Dermis blood vessel endothelial cell (primary cell): ENCODE measurements around the gene SRGN. TPM values are rescaled to one million over a fixed set of nuclear protein-coding genes. Genes with fewer than 3 reads are reported as not detected.
A peak's percentile ranks its signal among the peaks of the same experiment; 100 is the strongest.
"Not testable (repeated sequence)": the region's sequence is repeated elsewhere in the genome, so short reads cannot be mapped to it uniquely, and the experiment has no call there.

Source experiments
- DNase-seq: peaks from one replicate; pipeline ENCODE4 v3.0.0; 2010
- total RNA-seq: library from RNA; depleted of rRNA; stranded (reverse); fragments of >200 nt; gene quantifications from 2 replicates; pipeline ENCODE4 v1.2.3, GENCODE V29; 2014

SRGN gene
- total RNA-seq, 1 donor from 2014 or later = 495 TPM

DNA sequence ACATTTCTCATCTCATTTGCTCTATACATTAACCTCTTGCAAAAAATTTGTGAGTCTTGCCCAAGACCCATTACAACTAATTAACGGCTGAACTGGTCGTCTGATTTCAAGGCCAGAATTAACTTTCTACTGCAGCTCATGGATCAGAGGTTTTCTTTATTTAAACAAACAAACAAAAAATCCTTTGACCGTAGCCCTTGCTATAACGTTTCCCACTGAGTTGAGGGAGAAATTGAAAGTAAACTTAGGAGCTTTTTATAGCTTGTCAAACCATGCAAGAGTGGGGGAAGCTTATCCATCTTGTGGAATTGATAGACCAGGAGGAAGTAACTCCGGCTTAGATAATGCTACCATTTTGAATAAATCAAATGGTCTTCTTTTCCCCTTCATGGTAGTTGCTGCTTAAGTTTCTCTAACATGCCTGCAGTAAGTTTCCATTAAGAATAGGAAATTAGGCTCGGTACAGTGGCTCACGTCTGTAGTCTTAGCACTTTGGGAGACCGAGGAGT lies 3.3 kb downstream of the SRGN start:
- peak; percentile 20 for DNase-seq

GRCh38 chr10:69092959-69093850 lies 5.3 kb downstream of the SRGN start:
- peak; percentile 94 for DNase-seq

- peak; percentile 33 for DNase-seq
Observed at GRCh38 chr10:69093933-69094332, 6.0 kb downstream of the SRGN start.

DNA sequence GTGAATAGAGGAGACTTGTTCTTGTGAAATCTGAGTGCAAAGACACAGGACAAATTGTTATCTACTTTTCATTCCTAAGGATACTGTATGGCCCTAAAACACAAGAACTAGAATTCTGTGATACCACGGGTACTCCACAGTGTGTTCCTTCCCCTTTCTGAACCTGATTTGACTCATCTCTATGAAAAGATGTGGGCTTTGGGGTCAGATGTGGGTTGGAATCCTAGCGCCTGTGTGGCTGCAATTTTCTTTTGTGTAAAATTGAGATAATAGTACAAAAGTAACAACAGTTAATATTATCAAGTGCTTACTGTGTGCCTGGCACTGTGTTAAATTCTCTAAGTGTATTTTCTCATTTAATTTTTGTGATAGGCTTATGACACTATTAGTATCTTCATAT lies 8.1 kb downstream of the SRGN start:
- DNase-seq = no peak

- no peak for DNase-seq
Observed at GRCh38 chr10:69097729-69098128, 9.8 kb downstream of the SRGN start.

GRCh38 chr10:69100136-69100872 lies 12.4 kb downstream of the SRGN start:
- DNase-seq = no peak

DNA sequence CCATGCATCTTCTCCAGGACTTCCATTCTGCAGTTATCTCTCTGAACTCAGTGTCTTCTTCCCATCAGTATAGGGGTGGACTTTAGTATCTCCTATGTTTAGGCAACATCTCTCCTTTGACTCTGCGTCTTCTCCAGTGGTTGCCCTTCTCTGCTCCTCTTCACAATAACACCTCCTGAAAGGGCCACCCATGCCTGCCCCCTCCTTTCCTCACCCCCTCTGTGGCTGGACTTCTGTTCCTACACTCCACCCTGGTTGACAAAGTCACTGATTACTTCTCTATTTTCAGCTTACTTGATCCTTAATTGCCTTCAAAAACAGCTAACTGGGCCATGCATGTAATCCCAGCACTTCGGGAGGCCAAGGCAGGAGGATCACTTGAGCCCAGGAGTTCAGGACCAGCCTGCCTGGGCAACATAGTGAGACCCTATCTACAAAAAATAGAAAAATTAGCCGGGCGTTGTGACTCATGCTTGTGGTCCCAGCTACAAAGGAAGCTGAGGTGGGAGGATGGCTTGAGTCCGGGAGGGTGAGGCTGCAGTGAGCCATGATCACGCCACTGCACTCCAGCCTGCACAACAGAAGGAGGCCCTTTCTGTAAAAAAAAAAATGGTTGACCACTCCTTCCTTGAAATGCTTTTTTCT lies 13.7 kb downstream of the SRGN start:
- DNase-seq = peak; percentile 74

GRCh38 chr10:69102440-69102839 lies 14.5 kb downstream of the SRGN start:
- peak; percentile 50 for DNase-seq

- peak; percentile 45 for DNase-seq
Observed at GRCh38 chr10:69103784-69104183, 15.9 kb downstream of the SRGN start.

DNA sequence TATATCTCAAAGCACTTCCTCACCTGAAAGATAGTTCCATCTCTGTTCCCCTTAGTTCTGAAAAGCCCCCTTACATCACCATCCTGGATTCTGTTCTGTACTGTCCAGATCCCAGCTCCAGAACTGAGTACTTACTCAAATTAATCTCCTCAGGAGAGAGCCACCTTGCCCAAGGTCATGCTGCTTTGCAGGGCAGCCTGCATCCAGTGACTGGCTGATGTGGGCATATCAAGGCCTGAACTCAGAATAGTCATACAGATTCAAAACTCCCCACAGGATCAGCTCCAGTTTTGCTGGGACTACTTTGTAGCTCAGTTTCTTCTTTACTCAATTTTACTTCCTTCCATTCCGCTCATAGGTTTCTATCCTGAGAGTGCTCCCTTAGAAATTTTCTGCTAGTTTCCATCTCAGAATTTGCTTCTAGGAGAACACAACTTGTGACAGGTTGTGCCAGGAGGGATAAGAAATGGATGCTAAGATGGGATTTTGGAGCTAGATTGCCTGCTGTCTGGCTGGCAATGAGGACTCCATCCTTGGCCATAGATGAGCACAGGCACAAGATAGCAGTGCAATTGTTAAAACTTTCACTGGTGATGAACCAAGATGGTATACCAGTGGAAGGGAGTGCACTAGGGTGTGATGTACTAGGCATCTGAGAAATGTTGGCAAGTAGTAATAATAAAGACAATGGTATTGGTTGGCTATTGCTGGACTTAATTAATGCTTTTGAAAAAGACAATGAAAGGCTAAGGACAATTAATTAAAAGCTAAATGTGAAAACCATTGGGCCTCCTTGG lies 17.3 kb downstream of the SRGN start:
- no peak for DNase-seq

DNA sequence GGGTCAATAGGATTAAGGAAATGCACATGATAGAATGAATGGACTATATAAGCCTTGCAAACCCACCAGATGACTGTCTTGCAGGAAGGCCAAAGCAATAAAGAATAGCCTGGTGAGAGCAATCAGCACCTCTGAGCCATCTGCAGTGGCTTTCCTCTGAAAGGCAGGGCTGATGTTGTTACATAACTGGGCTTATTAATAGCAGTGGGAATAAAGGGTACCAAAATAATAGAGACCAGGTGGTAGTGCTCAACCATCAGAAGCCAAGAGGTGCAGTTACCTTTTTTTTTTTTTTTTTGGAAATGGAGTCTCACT lies 19.2 kb downstream of the SRGN start:
- no peak for DNase-seq

GRCh38 chr10:69107699-69108098 lies 19.8 kb downstream of the SRGN start:
- DNase-seq = no peak

GRCh38 chr10:69119896-69120295 lies 32.0 kb downstream of the SRGN start:
- DNase-seq = no peak

DNA sequence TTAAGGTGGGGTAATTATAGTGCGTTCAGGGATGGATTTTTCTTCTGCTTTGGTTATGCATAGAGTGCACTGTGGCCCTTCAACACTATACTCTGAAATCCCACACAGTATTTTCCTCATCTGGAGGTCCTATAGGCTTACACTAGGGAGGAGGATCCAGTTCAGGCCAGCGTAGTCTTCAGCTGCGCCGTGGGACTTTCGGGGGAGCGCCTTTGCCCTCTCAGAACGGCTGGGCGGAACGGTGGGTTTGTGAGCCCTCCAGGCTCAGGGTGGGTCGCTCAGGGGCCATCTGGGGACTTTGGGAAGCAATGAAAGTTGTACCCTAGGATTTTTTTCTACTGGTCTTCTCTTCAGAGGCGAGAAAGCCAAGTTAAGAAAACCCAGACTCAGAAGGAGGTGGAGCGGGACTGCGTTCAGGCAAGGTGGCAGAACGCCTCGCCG lies 35.4 kb downstream of the SRGN start:
- DNase-seq = peak; percentile 79

DNA sequence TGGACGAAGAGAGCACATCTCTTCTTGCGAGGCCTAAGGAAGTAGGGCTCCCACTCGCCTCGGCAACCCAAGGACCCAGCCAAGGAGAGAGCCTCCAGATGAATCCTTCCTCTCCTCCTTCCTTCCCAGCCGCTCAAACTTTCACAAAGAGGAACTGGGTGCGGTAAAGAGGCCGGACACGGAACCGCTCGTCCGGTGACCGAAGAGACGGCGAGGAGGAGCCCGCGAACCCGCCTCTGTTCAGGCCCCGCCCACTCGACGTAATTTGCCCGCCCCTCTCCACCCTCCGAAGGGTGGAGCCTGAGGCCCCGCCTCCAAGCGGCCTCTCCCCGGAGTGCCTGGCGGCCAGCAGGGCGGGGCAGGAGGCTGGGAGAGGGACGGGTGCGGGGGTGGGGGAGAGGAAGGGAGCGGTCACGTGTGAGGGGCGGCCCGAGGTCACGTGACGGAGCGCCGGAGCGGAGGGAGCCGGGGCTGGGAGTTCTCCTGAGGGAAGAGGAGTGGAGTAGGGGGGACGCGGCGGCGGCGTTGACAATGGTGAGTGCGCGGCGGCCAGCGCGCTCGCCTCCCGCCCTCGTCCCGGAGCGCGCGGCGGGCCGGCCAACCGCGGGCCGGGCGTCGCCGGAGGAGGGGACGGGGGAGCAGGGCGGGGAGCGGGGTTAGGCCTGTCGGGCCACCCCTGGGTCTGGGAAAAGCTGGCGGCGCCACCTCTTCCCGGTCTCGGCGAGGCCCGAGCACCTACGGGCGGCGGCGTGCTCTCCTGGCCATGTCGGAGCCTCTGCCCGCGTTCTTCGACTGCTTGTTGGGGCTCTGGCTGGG lies 36.1 kb downstream of the SRGN start, which contains the start of gene VPS26A:
Gene VPS26A, plus strand, starts transcription at position 432 of the 816 bp plus-strand sequence. Its CDS starts 100 bp downstream, at position 532.
- peak; percentile 99 for DNase-seq

DNA sequence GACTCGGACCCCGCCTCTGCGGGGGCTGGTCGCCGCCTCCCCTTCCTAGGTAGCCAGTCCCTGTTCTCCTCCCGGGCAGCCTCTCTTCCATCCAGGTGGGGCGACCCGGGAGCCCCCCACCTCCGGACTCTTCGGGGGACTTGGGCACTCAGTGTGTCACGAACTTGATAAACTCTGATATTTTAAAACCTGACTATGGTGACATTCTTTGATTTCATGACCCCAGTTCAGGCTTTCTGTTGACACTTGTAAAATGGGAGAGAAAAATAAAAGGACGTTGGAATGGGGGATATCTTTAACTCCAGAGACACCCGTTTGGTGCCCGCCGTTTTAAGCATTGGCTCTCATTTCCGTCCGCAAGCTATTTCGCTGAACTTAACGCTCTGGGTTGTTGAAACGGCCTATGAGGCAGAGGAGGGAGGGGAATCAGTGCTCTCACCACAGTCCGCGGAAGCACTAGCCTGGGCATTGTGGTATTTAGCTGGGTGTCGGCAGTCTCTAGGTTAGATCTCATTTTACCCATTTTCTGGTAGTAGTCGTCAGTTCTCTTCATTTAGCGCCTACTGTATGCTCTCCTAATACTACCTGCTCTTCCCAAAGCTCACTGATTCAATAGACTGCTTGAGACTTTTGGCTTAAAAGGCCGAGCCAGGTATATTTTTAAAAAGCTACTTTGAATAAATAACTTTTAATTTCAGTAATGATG lies 36.8 kb downstream of the SRGN start:
- peak; percentile 77 for DNase-seq

DNA sequence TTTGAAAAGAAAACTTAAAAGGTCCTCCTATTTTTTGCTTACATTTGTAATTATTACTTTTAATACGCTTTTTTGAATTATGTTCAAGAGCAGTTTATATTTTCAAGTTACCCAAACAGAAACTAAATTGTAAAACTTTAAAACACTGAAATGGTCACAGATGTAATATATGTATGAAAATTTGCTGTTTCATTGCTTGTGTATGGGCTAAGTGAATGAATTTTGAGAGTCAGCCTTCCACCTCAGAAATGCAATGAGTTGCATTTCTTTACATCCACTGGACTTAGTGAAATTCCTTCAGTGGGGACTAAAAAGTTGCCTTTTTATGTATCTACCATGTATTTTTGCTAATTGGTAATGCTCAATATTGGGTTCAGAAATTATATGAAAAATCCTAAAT lies 37.7 kb downstream of the SRGN start:
- no peak for DNase-seq

DNA sequence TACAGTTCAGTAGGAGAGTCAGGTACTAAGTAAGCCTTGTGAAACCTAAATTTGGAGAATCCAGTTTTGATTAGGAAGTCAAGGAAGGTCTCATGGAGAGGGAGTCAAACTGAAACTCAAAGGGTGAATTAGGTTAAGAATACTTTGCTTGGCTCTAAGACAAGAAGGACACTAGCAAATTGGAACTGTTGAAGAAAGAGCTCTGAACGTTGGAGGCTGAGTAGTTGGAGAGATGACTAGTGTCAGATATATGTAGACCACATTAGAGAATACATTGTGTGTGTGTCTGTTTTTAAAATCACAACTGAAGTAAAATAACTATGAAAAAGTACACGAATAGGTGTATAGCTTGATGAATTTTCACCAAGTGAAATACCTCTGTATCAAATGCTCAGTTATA lies 42.3 kb downstream of the SRGN start:
- DNase-seq = no peak

GRCh38 chr10:69139961-69140360 lies 52.1 kb downstream of the SRGN start:
- no peak for DNase-seq

DNA sequence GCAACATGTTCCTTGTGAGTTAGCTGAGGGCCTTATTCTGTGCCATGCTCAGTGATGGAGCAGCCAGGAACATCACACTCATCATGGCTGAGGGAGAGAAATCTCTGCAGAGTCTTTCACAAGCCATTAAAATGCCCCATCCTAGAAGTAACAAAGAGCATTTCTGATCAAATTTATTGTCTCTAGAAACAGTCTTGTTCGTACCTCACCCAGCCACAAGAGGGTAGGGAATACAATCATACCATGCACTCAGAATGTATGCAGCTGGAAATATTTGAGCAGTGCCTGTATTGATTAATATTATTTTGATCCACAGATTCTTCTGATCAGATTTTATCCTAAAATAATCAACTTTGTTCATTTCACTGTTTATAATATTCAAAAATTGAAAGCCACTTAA lies 53.4 kb downstream of the SRGN start:
- no peak for DNase-seq

- not testable (repeated sequence) for DNase-seq
Observed at GRCh38 chr10:69142074-69142473, 54.2 kb downstream of the SRGN start.
